ENCODE results near the gene TUBB4A.
A peak's percentile ranks its signal among the peaks of the same experiment; 100 is the strongest.
"Not testable (repeated sequence)": the region's sequence is repeated elsewhere in the genome, so short reads cannot be mapped to it uniquely, and the experiment has no call there.

TUBB4A gene

GRCh38 chr19:6501740-6502648 lies at the start of gene TUBB4A:
TSS of gene TUBB4A (minus strand) at chr19:6502309. CDS start at chr19:6502212, 97 bp downstream.
- DNase-seq (ENCODE audit: extremely low read depth in 1 of 2, low read depth in 1 of 2), result peak in 1 of 2 donors; percentile 28

- no peak for DNase-seq (ENCODE audit: extremely low read depth in 1 of 2, low read depth in 1 of 2)
Observed at GRCh38 chr19:6551091-6551490, 49.0 kb upstream of the TUBB4A start.

GRCh38 chr19:6550679-6551078 lies 48.6 kb upstream of the TUBB4A start:
- not testable (repeated sequence) for DNase-seq (ENCODE audit: extremely low read depth in 1 of 2, low read depth in 1 of 2)

GRCh38 chr19:6543866-6544347 lies 41.8 kb upstream of the TUBB4A start:
- DNase-seq (ENCODE audit: extremely low read depth in 1 of 2, low read depth in 1 of 2), result no peak

GRCh38 chr19:6540918-6541689 lies 39.0 kb upstream of the TUBB4A start:
- no peak for DNase-seq (ENCODE audit: extremely low read depth in 1 of 2, low read depth in 1 of 2)

GRCh38 chr19:6539514-6539913 lies 37.4 kb upstream of the TUBB4A start:
- DNase-seq (ENCODE audit: extremely low read depth in 1 of 2, low read depth in 1 of 2), result no peak

- no peak for DNase-seq (ENCODE audit: extremely low read depth in 1 of 2, low read depth in 1 of 2)
Observed at GRCh38 chr19:6535558-6536137, 33.5 kb upstream of the TUBB4A start.

- no peak for DNase-seq (ENCODE audit: extremely low read depth in 1 of 2, low read depth in 1 of 2)
Observed at GRCh38 chr19:6534451-6535093, 32.5 kb upstream of the TUBB4A start.

GRCh38 chr19:6533746-6534418 lies 31.8 kb upstream of the TUBB4A start:
- DNase-seq (ENCODE audit: extremely low read depth in 1 of 2, low read depth in 1 of 2), result no peak

- no peak for DNase-seq (ENCODE audit: extremely low read depth in 1 of 2, low read depth in 1 of 2)
Observed at GRCh38 chr19:6533000-6533328, 30.9 kb upstream of the TUBB4A start.

GRCh38 chr19:6532244-6532999 lies 30.3 kb upstream of the TUBB4A start:
- DNase-seq (ENCODE audit: extremely low read depth in 1 of 2, low read depth in 1 of 2), result no peak

DNA sequence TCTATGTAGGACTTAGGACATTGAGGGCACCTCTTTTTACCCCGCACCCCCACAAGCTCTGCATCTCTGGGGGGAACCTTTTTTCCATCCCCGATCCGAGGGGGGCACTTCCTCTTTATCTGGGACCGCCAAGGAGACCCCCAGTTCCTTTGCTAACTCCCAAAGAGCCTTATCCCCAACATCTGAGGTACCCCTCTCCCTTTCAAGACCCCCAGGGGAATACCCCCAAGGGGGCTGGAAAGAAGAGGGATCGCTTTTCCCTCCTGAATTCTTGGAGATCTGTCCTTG lies 29.8 kb upstream of the TUBB4A start:
- no peak for DNase-seq (ENCODE audit: extremely low read depth in 1 of 2, low read depth in 1 of 2)

DNA sequence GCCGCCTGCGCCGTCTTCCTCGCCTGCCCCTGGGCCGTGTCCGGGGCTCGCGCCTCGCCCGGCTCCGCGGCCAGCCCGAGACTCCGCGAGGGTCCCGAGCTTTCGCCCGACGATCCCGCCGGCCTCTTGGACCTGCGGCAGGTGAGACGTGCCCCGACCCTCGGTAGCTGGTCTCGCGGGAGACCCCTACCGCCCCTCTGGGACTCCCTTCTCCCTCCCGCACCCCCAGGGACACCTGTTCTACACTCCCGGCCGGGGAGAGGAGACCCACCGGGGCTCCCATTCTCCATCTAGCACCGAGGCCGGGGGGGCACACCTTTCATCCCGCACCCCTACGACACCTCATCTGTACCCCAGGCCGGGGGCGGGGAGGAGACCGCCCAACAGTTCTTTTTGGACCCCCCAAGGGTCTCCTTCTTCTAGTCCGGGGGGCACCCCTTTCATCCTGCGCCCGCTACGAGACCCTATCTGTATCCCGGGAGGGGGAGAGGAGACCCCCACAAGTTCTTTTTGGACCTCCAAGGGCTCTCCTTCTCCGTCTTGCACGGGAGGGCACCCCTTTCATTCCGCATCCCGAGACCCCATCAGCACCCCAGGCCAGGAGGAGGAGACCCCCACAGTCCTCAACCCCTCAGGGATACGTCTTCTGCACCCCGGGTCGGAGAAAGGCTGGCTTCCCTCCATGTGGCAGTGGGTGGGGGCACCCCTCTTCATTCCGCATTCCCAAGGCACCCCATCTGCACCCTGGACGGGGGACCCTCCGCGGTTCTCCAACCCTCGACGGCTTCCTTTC lies 29.2 kb upstream of the TUBB4A start:
- DNase-seq (ENCODE audit: extremely low read depth in 1 of 2, low read depth in 1 of 2), result no peak

- DNase-seq (ENCODE audit: extremely low read depth in 1 of 2, low read depth in 1 of 2), result peak; percentile 70 to 77
Observed at GRCh38 chr19:6530386-6531162, 28.5 kb upstream of the TUBB4A start, which contains the start of gene TNFSF9. TSS of gene TNFSF9 (plus strand) at chr19:6531026. CDS start at chr19:6531037, 11 bp downstream.

- DNase-seq (ENCODE audit: extremely low read depth in 1 of 2, low read depth in 1 of 2), result no peak
Observed at GRCh38 chr19:6529937-6530385, 27.9 kb upstream of the TUBB4A start.

GRCh38 chr19:6529351-6529750 lies 27.2 kb upstream of the TUBB4A start:
- no peak for DNase-seq (ENCODE audit: extremely low read depth in 1 of 2, low read depth in 1 of 2)

GRCh38 chr19:6528544-6529121 lies 26.5 kb upstream of the TUBB4A start:
- DNase-seq (ENCODE audit: extremely low read depth in 1 of 2, low read depth in 1 of 2), result no peak

All from activated CD8-positive, alpha-beta memory T cell treated with anti-CD3 and anti-CD28 coated beads for 1 hour (primary cell).